T-helper 9 cell (primary cell): ENCODE results near the gene DCUN1D3.
"Not testable (repeated sequence)": the region's sequence is repeated elsewhere in the genome, so short reads cannot be mapped to it uniquely, and the experiment has no call there.

Source experiments
- DNase-seq: peaks from one replicate; pipeline ENCODE4 v3.0.0-alpha.2; 2020

The DCUN1D3 gene

GRCh38 chr16:20886320-20886719 lies 13.8 kb downstream of the DCUN1D3 start:
- DNase-seq: no peak

- no peak for DNase-seq
Measured at GRCh38 chr16:20884240-20884556, 16.0 kb downstream of the DCUN1D3 start.

- DNase-seq: no peak
Measured at GRCh38 chr16:20883554-20884239, 16.5 kb downstream of the DCUN1D3 start.

GRCh38 chr16:20881503-20881878 lies 18.7 kb downstream of the DCUN1D3 start:
- no peak for DNase-seq

DNA sequence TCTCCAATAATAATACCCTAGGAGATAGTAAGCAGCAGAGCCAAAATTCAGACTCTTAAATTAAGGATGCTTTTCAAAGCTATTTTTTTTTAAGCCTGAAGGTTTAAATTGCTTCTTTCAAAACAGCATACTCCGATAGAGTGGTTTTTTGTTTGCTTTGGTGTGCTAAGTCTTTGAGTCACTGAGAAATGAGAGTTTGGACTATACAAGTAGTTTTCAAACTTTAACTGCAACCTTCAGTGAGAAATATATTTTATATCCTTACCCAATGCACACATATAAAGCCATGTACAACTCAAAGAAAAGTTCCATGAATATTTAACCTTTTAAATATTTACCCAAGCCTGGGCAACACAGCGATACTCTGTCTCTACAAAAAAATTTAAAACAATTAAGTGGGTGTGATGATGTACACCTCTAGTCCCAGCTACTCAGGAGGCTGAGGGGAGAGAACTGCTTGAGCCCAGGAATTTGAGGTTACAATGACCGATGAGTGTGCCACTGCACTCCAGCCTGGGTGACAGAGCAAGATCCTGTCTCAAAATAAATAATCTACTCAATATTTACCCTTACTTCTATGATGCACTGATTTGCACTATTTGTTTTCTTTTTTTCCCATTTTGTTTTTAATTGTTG lies 19.2 kb downstream of the DCUN1D3 start:
- DNase-seq: no peak

DNA sequence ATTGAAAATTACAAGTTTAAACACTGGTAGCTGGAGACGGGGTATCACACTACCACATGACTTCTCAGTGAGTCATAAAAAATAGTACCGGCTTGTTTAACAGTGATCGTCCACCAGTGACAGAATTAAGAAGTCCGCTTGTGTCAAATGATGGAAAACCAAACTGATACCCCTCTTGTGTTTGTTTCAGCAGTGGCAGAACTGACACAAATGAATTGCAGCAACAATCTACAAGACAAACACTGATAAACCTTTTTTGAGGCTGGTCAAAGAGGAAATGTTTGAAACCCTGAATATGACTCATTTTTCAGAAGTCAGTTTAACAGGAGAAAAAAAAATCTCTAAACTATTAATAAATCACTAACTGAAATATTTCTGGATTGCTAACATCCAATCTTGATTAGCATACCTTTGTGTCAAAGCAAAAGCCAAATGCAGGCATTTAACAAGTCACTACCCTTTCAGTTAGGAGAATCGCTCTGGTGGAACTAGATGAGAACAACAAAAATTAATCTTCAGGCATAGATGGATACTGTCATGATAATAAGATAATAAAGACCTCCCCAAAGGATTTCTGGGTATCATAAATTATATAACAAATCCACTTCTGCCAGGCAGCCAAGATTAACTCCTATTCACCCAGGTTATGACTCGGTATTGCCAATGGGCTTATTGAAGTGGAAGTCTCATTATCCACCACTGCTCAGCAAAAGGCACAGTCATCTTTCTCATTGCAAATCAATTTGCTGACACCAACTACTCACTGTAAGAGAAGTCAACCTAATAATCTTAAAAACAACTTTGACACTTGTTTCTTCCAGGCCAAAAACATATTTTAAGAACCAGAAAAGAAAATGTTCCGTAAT lies 20.8 kb downstream of the DCUN1D3 start:
- no peak for DNase-seq

DNA sequence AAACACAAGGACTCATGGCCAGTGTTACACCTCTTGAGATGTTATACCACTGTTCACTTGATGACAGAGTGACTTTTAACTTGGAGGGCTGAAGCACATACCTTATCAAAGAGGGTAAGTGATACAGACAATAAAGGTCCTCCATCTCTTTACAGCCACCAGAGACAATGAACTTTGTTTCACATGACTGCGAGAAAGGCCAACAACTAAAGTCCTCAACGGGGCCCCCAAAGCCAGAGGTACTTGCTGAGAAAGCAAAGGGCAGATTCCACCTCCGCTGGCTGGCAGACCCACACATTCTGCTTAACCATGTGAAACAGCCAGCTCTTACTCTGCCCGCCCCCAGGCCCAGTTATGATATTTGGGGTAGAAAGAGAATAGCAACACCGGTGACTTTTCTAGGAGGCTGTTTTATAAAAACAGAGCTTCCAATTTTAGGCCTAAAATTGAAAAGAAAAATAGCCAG lies 21.4 kb downstream of the DCUN1D3 start:
- no peak for DNase-seq

DNA sequence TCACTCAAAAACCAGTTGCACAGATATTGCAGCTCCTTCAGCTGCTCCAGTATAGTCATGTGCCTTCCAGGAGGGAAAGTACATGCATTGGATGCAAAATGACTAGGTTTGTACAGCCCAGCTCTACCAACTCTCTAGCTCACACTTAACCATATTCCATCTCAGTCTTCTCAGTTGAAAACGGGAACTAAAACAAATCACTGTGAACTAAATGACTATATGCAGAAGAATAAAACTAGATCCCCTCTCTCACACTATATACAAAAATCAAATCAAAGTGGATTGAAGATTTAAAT lies 24.9 kb downstream of the DCUN1D3 start:
- no peak for DNase-seq

DNA sequence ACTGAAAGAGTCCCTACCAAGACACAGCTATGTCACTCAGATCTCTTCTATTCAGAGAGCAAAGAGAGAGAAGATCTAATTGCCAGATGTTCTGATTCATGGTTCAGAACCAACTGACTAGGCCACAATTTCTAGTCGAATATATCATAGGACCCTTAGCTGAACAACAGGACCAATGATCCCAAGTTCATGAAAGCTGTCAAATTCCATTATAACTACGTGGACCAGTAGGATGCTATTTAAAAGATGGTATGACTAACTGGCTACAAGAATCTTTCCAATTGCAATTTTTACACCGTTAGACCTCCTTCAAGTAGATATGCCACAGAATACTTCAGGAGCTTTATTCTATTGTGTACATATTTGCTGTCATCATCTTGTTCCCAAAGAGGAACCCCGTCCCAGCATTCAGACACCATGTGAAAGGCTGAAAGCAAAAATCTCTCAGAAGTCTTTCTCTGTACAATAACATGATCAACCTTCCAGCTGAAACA lies 26.0 kb downstream of the DCUN1D3 start:
- DNase-seq: no peak

DNA sequence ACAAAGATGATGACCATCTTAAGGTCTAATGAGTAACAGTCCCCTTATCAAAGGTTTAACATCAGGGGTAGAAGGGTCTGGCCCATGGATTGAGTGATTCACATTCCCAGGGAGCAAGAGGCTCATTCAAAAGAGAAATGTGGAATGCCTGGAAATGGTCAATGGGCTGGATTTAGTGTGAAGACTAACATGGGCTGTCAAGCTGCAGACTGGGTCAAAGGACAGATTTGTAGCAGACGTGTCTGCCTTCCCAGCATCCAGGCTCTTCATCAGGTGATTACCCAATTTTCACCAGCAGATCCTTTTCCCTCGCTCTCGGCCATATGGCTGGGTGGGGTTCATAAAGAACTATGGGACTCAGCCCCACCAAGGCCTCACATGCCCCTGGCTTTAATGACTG lies 26.8 kb downstream of the DCUN1D3 start:
- DNase-seq: no peak

DNA sequence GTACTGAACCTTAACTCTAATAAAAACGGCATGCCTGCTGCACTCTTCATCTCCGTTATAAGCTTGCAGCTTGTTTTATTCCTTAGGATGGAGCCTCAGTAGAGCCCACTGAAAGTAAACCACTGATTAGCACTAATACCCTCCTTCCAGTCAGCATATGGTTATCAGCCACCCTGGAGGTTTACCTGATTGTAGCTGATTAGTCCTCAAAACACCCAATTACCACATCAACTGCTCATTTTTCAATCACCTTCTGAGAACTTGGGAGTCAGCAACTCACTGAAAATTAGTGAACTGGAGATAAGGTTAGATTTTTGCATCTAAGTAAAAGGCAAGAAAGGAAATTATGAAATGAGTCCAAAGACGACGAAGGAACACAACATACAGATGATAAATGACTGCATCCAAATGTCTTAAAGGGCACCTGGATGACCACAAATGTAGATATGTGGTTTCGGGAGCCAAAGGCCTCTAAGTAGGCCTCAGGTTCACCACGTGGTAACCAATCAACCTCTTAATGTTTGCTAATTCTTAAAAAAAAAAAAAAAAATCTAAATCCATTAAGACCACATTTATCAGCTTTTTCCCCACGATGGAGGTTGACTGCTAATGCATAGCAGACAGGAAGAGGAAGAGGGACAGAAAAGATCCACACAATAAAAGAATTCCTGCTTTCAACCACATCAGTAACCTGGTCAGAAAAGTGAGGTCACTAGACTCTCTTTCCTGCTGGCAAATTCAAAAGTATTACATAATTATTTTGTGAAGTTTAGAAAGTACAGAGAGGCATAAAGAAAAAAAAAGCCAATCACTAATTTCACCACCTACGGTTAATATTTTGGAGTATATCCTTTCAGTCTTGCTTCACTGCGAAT lies 28.0 kb downstream of the DCUN1D3 start:
- no peak for DNase-seq

DNA sequence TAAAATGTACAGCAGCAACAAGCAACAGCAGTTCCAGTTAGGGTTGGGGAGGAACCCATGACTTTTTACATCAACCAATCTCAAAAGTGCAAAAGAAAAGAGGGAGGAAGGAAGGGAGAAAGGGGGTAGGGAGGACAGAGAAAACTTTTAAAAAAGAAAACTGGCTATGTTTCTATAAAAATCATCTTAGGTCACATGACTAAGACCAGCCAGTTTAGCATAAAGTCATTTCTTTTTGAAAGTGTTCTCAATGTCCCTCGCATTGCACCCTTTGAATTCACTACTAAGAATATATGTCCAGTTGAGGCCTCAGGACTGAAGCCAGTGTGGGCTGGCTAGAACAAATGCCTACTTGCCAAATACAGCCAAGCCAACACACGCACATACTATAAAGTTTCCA lies 28.9 kb downstream of the DCUN1D3 start:
- DNase-seq: no peak

DNA sequence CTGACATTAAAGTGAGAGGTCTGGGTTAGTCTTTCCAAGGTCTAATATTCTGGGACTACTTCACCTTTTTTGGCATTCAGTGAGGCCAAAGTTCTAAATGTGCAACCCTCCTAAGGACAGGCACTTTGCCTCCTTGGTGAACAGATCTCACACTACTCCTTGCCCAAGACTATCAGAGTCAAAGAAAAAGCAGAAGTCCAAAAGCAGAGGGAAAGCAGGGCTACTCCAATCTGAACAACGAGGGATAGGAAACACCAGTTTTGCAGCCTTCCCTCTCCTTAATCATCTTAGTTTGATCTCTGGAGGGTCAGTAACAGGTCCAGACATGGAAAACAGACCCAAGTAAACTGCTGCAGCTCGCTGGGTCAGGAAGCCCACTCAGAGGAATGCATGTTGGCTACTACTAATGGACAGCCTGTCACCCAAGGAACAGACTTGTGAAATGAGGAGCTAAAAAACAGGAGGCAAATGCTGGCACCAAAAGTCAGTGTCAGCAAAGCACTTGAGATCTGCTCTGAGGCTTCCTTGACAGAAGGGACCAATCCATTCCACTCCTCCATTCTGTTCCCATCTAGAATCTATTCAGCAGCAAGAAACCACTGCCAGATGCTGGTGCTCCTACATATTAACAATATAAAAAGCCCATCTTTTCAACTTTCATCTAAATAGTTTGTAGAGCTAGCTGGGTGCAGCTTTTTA lies 29.9 kb downstream of the DCUN1D3 start:
- DNase-seq: no peak

DNA sequence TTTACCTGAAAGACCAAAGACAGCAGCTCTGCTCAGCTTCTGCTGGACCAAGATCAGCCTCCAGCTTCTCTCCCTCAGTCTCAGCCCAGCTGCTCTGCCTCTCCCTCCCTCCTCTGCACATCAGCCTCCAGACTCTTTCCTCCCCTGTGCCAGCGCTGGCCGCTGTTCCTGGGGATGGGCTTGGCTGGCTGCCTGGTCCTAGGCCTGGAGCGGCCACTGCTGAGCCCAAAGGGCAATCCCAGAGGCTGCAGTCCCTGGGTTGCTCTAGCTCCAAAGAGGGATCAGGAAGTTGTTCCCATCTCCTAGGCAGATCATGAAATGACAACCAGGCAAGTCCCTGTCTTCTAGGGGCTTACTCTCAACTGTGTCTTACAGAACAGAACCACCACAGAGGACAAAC lies 31.3 kb downstream of the DCUN1D3 start:
- DNase-seq: no peak

DNA sequence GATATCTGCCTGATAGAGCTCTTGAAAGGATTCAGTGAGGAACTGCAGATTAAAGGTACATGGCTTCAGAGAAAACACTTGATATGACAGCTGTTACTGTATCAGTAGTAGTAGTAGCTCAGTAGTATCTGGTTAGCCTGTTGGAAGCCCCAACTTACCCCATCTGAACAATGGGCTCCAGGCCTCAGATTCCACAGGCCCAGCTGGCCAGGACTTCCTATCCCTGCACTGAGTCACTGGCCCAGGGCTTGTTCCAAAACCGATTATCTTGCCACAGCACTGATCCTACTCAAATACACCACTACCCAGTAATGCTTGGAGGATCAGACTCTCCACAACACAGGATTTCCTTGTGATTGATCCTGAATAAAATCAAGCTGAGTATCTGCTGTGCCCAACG lies 32.6 kb downstream of the DCUN1D3 start:
- no peak for DNase-seq

DNA sequence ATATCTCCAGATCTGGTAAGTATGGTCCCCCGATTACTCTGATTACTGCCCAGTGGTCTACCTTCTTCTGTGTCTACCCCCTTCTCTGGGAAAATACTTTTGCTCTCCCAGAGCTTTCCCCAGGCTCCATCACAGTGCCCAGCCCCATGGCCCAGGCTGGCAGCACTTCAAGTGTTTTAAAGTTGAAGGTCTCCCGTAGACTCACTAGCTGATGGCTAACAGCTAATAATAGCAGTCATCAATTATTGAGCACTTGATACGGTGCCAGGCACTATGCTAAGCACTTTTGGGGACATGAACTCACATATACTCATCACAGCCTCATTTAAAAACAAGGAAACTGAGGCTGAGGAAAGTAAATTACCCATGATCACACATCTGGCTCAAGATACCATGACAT lies 33.4 kb downstream of the DCUN1D3 start:
- no peak for DNase-seq

- no peak for DNase-seq
Measured at GRCh38 chr16:20866145-20866772, 33.9 kb downstream of the DCUN1D3 start.

DNA sequence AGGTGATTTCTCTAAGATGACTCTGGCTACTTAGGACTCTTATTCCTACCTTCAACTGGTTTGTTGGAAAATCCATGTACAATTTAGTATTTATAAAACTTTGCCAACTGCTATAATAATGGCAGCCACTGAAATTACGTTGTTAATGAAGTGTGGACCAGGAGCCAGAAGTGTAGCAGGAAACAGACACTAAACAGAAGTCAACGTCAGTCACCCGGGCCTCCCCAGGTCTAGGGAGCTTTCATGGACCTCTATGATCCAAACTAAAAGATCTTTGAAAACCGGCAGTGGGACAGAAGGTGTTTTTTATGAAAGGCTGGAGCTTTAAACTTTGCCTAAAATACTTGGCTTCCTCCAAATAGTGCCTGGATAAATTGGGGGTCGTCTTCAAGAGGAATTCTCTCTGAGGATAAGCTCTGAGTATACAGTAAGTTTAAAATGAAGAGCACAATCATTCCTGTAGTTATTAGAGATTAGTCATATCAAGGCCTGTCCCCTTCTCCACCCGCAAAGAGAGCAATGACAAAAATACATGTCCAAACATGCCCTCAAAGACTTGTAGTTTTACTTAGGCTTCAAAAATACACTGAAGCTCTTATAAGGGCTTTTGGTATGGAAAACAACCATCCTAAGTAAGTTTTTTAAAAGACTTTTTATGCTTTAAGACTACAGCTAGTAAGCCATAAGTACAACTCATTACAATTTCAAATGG lies 34.6 kb downstream of the DCUN1D3 start:
- DNase-seq: no peak

GRCh38 chr16:20864376-20864775 lies 35.8 kb downstream of the DCUN1D3 start:
- DNase-seq: not testable (repeated sequence)

DNA sequence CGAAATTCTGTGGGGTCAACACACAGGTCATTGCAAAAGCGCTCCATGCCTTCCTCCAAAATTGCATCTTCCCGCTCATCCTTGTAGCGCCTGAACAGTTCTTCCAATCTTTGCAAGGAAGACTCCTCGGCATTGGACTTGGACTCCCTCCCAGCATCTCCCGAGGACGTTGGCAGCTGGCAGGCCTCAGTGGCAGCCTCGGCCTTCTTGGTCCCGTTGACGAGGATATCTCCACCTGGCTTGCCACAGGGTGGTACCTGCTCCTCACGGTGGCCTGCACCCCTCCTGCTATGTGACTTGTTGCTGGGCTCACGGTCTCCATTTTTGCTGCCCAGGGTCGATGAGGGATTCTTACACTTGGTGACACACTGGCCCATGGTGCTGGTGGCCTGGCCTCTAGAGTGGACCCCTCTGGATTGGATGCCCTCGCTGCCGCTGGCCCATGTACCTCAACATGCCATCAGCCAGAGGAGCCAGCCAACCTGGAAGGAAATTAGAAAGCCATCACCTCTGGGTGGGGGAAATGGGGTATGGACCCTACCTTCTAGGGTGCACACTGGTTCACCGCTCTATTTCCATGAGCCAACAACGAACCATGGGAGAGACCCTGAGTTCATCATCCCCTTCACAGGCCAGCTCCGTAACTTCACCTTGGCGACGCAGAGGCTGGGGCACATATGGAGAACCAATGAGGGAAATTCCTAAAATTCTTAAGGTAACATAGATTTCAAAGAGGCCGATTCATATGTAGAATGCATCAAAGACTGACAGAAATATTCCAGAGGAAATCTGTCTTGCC lies 37.8 kb downstream of the DCUN1D3 start:
- no peak for DNase-seq
